ENCODE measurements around the gene HMG20A.

HMG20A gene

DNA sequence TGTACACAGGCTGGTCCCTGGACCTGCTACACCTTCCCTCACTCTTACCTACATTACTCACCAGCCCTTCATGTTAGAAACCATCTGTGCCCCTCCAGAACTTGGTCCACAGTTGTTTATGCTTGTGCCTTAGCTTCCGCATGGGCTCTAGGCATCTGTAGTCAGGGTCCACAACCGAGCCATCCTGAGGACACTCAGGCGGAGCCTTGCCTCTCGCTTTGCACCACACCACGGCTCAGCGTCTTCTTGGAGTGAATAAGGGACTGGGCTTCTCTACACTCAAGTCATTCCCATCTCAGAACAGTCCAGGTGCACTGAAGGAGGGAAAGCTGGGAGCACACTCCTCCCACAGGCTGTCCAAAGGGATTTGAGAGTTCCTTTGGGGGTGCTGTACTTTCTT is 97.8 kb downstream of the HMG20A start:
- Histone ChIP-seq H3K23ac (ENCODE audit: low read depth, low read length, poor library complexity) (no peak overlapping the region), H2BK15ac (ENCODE audit: low read length) (no peak overlapping the region), H3K4me2 (ENCODE audit: insufficient read depth, low read length, poor library complexity, severe bottlenecking) (no peak overlapping the region), H2BK120ac (ENCODE audit: low read depth, low read length) (no peak overlapping the region), H2AFZ (ENCODE audit: low read length) (no peak overlapping the region), H3K18ac (ENCODE audit: low read length) (no peak overlapping the region), H2AK5ac (ENCODE audit: low read depth, low read length) (peak overlapping the region; percentile 3), H2BK12ac (ENCODE audit: low read length) (no peak overlapping the region), H2BK5ac (ENCODE audit: low read length) (no peak overlapping the region), H3K36me3 (replicated peaks in 1 of 2; ENCODE audit: control insufficient read depth in 2 of 2, insufficient read depth in 2 of 2, low read length in 2 of 2) (no peaks in the 10 kb centered on the region), H3K4me3 (ENCODE audit: low read length in 2 of 2) (no peak overlapping the region), H4K8ac (ENCODE audit: low read depth, low read length) (no peak overlapping the region), H3K9me3 (replicated peaks in 1 of 2; ENCODE audit: control insufficient read depth in 2 of 2, insufficient read depth in 1 of 2, low read depth in 1 of 2, low read length in 2 of 2) (no peaks in the 10 kb centered on the region), H3K14ac (ENCODE audit: low read length) (no peak overlapping the region), H3K79me1 (ENCODE audit: low read depth, low read length) (no peaks in the 10 kb centered on the region), H3K9ac (ENCODE audit: low read depth, low read length, poor library complexity) (no peak overlapping the region), H4K91ac (ENCODE audit: low read depth, low read length, poor library complexity) (no peak overlapping the region), H3K27ac (replicated peaks; ENCODE audit: low read length) (no peak overlapping the region), H3K4me1 (ENCODE audit: control insufficient read depth in 2 of 2, insufficient read depth in 1 of 2, low read depth in 1 of 2, low read length in 2 of 2) (peaks cover 4 to 10% of the 10 kb centered on the region in 2 donors), H3K27me3 (ENCODE audit: control insufficient read depth in 3 of 3, insufficient read depth in 3 of 3, low read depth in 1 of 3, low read length in 3 of 3) (no peaks in the 10 kb centered on the region), H3K4ac (ENCODE audit: low read length) (no peak overlapping the region)
- WGBS, 2 donors (ENCODE audit: extremely low coverage in 2 of 2, insufficient read length in 2 of 2, insufficient replicate concordance in 1 of 2), result no CpG with 5 or more reads among the region's 6 CpGs
- no peak for DNase-seq (ENCODE audit: low spot score)

DNA sequence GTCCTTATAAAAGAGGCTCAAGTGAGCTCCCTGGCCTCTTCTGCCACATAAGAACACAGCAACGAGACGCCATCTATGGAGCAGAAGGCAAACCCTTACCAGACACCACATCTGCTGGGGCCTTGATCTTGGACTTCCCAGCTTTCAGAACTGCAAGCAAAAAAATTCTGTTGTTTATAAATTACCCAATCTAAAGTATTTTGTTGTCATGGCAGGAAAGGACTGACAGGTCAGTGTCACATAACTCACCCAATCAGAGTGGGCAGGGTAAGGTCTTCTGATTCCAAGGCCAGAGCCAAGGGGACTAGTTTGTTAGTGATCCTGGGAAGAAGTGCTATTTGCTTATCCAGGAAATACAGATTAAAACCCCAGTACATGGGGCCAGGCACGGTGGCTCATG is 98.9 kb downstream of the HMG20A start:
- no peak overlapping the region for H2BK15ac ChIP-seq (ENCODE audit: low read length)
- H3K27me3 ChIP-seq (ENCODE audit: control insufficient read depth in 3 of 3, insufficient read depth in 3 of 3, low read depth in 1 of 3, low read length in 3 of 3), result no peaks in the 10 kb centered on the region
- no peak overlapping the region for H3K9ac ChIP-seq (ENCODE audit: low read depth, low read length, poor library complexity)
- no peak overlapping the region for H2AK5ac ChIP-seq (ENCODE audit: low read depth, low read length)
- no peak overlapping the region for H2BK5ac ChIP-seq (ENCODE audit: low read length)
- H4K8ac ChIP-seq (ENCODE audit: low read depth, low read length), result no peak overlapping the region
- DNase-seq (ENCODE audit: low spot score), result no peak
- no peak overlapping the region for H3K23ac ChIP-seq (ENCODE audit: low read depth, low read length, poor library complexity)
- no peak overlapping the region for H2AFZ ChIP-seq (ENCODE audit: low read length)
- H3K18ac ChIP-seq (ENCODE audit: low read length), result no peak overlapping the region
- H3K36me3 ChIP-seq (replicated peaks in 1 of 2; ENCODE audit: control insufficient read depth in 2 of 2, insufficient read depth in 2 of 2, low read length in 2 of 2), result no peaks in the 10 kb centered on the region
- H2BK120ac ChIP-seq (ENCODE audit: low read depth, low read length), result no peak overlapping the region
- WGBS, 2 donors (ENCODE audit: extremely low coverage in 2 of 2, insufficient read length in 2 of 2, insufficient replicate concordance in 1 of 2), result no CpG with 5 or more reads among the region's 3 CpGs
- no peak overlapping the region for H3K4me2 ChIP-seq (ENCODE audit: insufficient read depth, low read length, poor library complexity, severe bottlenecking)
- H3K9me3 ChIP-seq (replicated peaks in 1 of 2; ENCODE audit: control insufficient read depth in 2 of 2, insufficient read depth in 1 of 2, low read depth in 1 of 2, low read length in 2 of 2), result no peaks in the 10 kb centered on the region
- H3K4me1 ChIP-seq (ENCODE audit: control insufficient read depth in 2 of 2, insufficient read depth in 1 of 2, low read depth in 1 of 2, low read length in 2 of 2), result peaks cover 4 to 9% of the 10 kb centered on the region in 2 donors
- H2BK12ac ChIP-seq (ENCODE audit: low read length), result no peak overlapping the region
- H3K4ac ChIP-seq (ENCODE audit: low read length), result no peak overlapping the region
- no peaks in the 10 kb centered on the region for H3K79me1 ChIP-seq (ENCODE audit: low read depth, low read length)
- no peak overlapping the region for H3K14ac ChIP-seq (ENCODE audit: low read length)
- H3K27ac ChIP-seq (replicated peaks; ENCODE audit: low read length), result no peak overlapping the region
- H4K91ac ChIP-seq (ENCODE audit: low read depth, low read length, poor library complexity), result no peak overlapping the region
- no peak overlapping the region for H3K4me3 ChIP-seq (ENCODE audit: low read length in 2 of 2)

DNA sequence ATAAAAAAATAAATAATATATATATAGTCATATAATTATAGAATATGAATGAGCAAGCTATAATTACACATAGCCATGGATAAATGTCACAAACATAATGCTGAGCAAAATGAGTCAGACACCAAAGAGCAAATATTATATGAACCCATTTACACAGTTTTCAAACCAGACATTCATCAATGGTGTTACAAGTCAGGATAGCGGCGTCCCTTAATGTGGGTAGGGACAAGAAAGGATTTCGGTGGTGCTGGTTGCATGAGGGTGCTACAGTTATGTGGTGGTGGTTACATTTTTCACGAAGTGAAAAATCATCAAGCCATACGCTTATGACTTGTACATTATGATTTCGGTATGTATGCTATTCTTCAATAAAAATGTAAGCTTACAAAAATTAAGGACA is 100.5 kb downstream of the HMG20A start:
- Histone ChIP-seq H3K23ac (ENCODE audit: low read depth, low read length, poor library complexity) (no peak overlapping the region), H3K14ac (ENCODE audit: low read length) (no peak overlapping the region), H2BK120ac (ENCODE audit: low read depth, low read length) (no peak overlapping the region), H3K27me3 (ENCODE audit: control insufficient read depth in 3 of 3, insufficient read depth in 3 of 3, low read depth in 1 of 3, low read length in 3 of 3) (no peaks in the 10 kb centered on the region), H3K4ac (ENCODE audit: low read length) (no peak overlapping the region), H2BK5ac (ENCODE audit: low read length) (no peak overlapping the region), H3K4me3 (ENCODE audit: low read length in 2 of 2) (no peak overlapping the region), H3K79me1 (ENCODE audit: low read depth, low read length) (no peaks in the 10 kb centered on the region), H3K27ac (replicated peaks; ENCODE audit: low read length) (no peak overlapping the region), H3K4me2 (ENCODE audit: insufficient read depth, low read length, poor library complexity, severe bottlenecking) (no peak overlapping the region), H3K36me3 (replicated peaks in 1 of 2; ENCODE audit: control insufficient read depth in 2 of 2, insufficient read depth in 2 of 2, low read length in 2 of 2) (no peaks in the 10 kb centered on the region), H2AFZ (ENCODE audit: low read length) (no peak overlapping the region), H4K91ac (ENCODE audit: low read depth, low read length, poor library complexity) (no peak overlapping the region), H3K4me1 (ENCODE audit: control insufficient read depth in 2 of 2, insufficient read depth in 1 of 2, low read depth in 1 of 2, low read length in 2 of 2) (peaks cover 4 to 12% of the 10 kb centered on the region in 2 donors), H2BK12ac (ENCODE audit: low read length) (no peak overlapping the region), H2AK5ac (ENCODE audit: low read depth, low read length) (no peak overlapping the region), H3K18ac (ENCODE audit: low read length) (no peak overlapping the region), H2BK15ac (ENCODE audit: low read length) (no peak overlapping the region), H3K9ac (ENCODE audit: low read depth, low read length, poor library complexity) (no peak overlapping the region), H3K9me3 (replicated peaks in 1 of 2; ENCODE audit: control insufficient read depth in 2 of 2, insufficient read depth in 1 of 2, low read depth in 1 of 2, low read length in 2 of 2) (no peaks in the 10 kb centered on the region), H4K8ac (ENCODE audit: low read depth, low read length) (no peak overlapping the region)
- WGBS, 2 donors (ENCODE audit: extremely low coverage in 2 of 2, insufficient read length in 2 of 2, insufficient replicate concordance in 1 of 2), result no CpG with 5 or more reads among the region's 6 CpGs
- DNase-seq (ENCODE audit: low spot score), result no peak

DNA sequence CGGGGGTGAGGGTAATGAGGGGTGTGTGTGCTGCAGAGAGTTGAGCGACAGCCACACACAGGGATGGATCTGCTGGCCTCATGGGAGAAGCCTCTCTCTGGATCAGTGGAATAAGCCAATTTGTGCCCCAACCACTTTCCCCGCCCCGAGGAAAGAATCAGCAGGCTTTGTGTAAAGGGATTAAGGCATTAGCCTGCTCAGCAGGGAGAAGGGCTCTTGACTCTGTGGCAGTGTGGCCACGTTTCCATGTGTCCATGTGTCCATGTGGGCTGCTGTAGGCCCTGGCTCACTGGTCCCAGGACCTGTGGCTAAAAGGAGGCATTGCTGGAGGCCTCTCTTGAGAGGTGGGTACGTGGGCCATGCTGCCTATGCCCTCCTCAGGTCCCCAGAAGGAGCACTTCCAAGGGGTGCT is 104.7 kb downstream of the HMG20A start:
- Histone ChIP-seq H3K9ac (ENCODE audit: low read depth, low read length, poor library complexity) (no peak overlapping the region), H3K4ac (ENCODE audit: low read length) (no peak overlapping the region), H2AK5ac (ENCODE audit: low read depth, low read length) (peak overlapping the region; percentile 17), H3K4me3 (ENCODE audit: low read length in 2 of 2) (no peak overlapping the region), H3K23ac (ENCODE audit: low read depth, low read length, poor library complexity) (no peak overlapping the region), H3K14ac (ENCODE audit: low read length) (no peak overlapping the region), H3K9me3 (replicated peaks in 1 of 2; ENCODE audit: control insufficient read depth in 2 of 2, insufficient read depth in 1 of 2, low read depth in 1 of 2, low read length in 2 of 2) (no peaks in the 10 kb centered on the region), H2BK12ac (ENCODE audit: low read length) (no peak overlapping the region), H3K4me2 (ENCODE audit: insufficient read depth, low read length, poor library complexity, severe bottlenecking) (no peak overlapping the region), H4K91ac (ENCODE audit: low read depth, low read length, poor library complexity) (no peak overlapping the region), H3K36me3 (replicated peaks in 1 of 2; ENCODE audit: control insufficient read depth in 2 of 2, insufficient read depth in 2 of 2, low read length in 2 of 2) (no peaks in the 10 kb centered on the region), H3K18ac (ENCODE audit: low read length) (peak overlapping the region; percentile 86), H2AFZ (ENCODE audit: low read length) (no peak overlapping the region), H3K4me1 (ENCODE audit: control insufficient read depth in 2 of 2, insufficient read depth in 1 of 2, low read depth in 1 of 2, low read length in 2 of 2) (peaks cover 29 to 33% of the 10 kb centered on the region in 2 donors), H3K27me3 (ENCODE audit: control insufficient read depth in 3 of 3, insufficient read depth in 3 of 3, low read depth in 1 of 3, low read length in 3 of 3) (no peaks in the 10 kb centered on the region), H3K27ac (replicated peaks; ENCODE audit: low read length) (no peak overlapping the region), H2BK5ac (ENCODE audit: low read length) (no peak overlapping the region), H3K79me1 (ENCODE audit: low read depth, low read length) (no peaks in the 10 kb centered on the region), H2BK15ac (ENCODE audit: low read length) (peak overlapping the region; percentile 34), H4K8ac (ENCODE audit: low read depth, low read length) (peak overlapping the region; percentile 44), H2BK120ac (ENCODE audit: low read depth, low read length) (no peak overlapping the region)
- WGBS, 2 donors (ENCODE audit: extremely low coverage in 2 of 2, insufficient read length in 2 of 2, insufficient replicate concordance in 1 of 2), result no CpG with 5 or more reads among the region's 6 CpGs
- no peak for DNase-seq (ENCODE audit: low spot score)

Measured in neuronal stem cell (in vitro differentiated cells).